HG03060 (cell line): ENCODE data around the gene BACE2.

Source experiments
- ATAC-seq: cut with Tn5 transposase; IDR thresholded peaks from one replicate; pipeline ENCODE4 v1.9.1; 2021; ENCODE audit warnings: low read depth, moderate number of reproducible peaks; ENCODE audit not compliant: unreplicated experiment

The BACE2 gene

GRCh38 chr21:41147979-41148355 lies 20.0 kb upstream of the BACE2 start:
- no peak for ATAC-seq

- ATAC-seq = no peak
Observed at GRCh38 chr21:41148798-41149197, 19.2 kb upstream of the BACE2 start.

- ATAC-seq = no peak
Observed at GRCh38 chr21:41149199-41149598, 18.8 kb upstream of the BACE2 start.

- ATAC-seq = no peak
Observed at GRCh38 chr21:41152147-41152546, 15.8 kb upstream of the BACE2 start.

- ATAC-seq = no peak
Observed at GRCh38 chr21:41153443-41153842, 14.5 kb upstream of the BACE2 start.

- no peak for ATAC-seq
Observed at GRCh38 chr21:41156142-41156541, 11.8 kb upstream of the BACE2 start.

GRCh38 chr21:41158026-41158425 lies 9.9 kb upstream of the BACE2 start:
- no peak for ATAC-seq

GRCh38 chr21:41160036-41160435 lies 7.9 kb upstream of the BACE2 start:
- no peak for ATAC-seq

- ATAC-seq = no peak
Observed at GRCh38 chr21:41161428-41161827, 6.5 kb upstream of the BACE2 start.

- no peak for ATAC-seq
Observed at GRCh38 chr21:41162096-41162495, 5.9 kb upstream of the BACE2 start.

- no peak for ATAC-seq
Observed at GRCh38 chr21:41163091-41163490, 4.9 kb upstream of the BACE2 start.

- ATAC-seq = no peak
Observed at GRCh38 chr21:41164052-41164451, 3.9 kb upstream of the BACE2 start.

- no peak for ATAC-seq
Observed at GRCh38 chr21:41164981-41165655, 2.8 kb upstream of the BACE2 start.

GRCh38 chr21:41166884-41167283 lies 1.1 kb upstream of the BACE2 start:
- ATAC-seq = no peak

GRCh38 chr21:41168391-41169257 lies 664 bp downstream of the BACE2 start:
- no peak for ATAC-seq

- ATAC-seq = no peak
Observed at GRCh38 chr21:41169258-41169576, 1.3 kb downstream of the BACE2 start.

GRCh38 chr21:41169701-41170100 lies 1.7 kb downstream of the BACE2 start:
- no peak for ATAC-seq

GRCh38 chr21:41170442-41170841 lies 2.5 kb downstream of the BACE2 start:
- no peak for ATAC-seq

GRCh38 chr21:41170859-41171609 lies 3.1 kb downstream of the BACE2 start:
- ATAC-seq = no peak

- no peak for ATAC-seq
Observed at GRCh38 chr21:41175080-41175479, 7.1 kb downstream of the BACE2 start.

- no peak for ATAC-seq
Observed at GRCh38 chr21:41176846-41177245, 8.9 kb downstream of the BACE2 start.
